Kidney epithelial cell (primary cell): Measurements from ENCODE around the gene EGFL8. TPM values are rescaled to one million over a fixed set of nuclear protein-coding genes. Genes with fewer than 3 reads are reported as not detected.

Experiments used
- DNase-seq: peaks from one replicate; pipeline ENCODE4 v3.0.0-alpha.2; 2010; ENCODE audit warnings: low read depth
- H3K27me3 ChIP-seq: 2 replicates; pipeline ENCODE4 v1.6.0; 2011; ENCODE audit warnings: low read length; ENCODE audit not compliant: control insufficient read depth, insufficient read depth
- H3K36me3 ChIP-seq: 2 replicates; pipeline ENCODE4 v1.5.1; 2011; ENCODE audit warnings: low read length; ENCODE audit not compliant: control insufficient read depth, insufficient read depth
- H3K4me3 ChIP-seq: 2 replicates; pipeline ENCODE4 v1.5.1; 2011; ENCODE audit warnings: low read depth, mild to moderate bottlenecking, control low read depth, low read length
- total RNA-seq: library from RNA; depleted of rRNA; stranded (reverse); fragments of >200 nt; gene quantifications from 2 replicates; pipeline ENCODE4 v1.2.3, GENCODE V29; 2015
- TF ChIP-seq, protein P1 (sequence below): IDR thresholded peaks from 2 replicates; pipeline ENCODE4 v1.5.1; 2011; ENCODE audit warnings: mild to moderate bottlenecking, moderate library complexity, low read length, control low read depth, inconsistent platforms; ENCODE audit not compliant: insufficient read depth, poor library complexity, severe bottlenecking

Gene EGFL8
- total RNA-seq, 1 donor from 2014 or later: 5.1 TPM

DNA sequence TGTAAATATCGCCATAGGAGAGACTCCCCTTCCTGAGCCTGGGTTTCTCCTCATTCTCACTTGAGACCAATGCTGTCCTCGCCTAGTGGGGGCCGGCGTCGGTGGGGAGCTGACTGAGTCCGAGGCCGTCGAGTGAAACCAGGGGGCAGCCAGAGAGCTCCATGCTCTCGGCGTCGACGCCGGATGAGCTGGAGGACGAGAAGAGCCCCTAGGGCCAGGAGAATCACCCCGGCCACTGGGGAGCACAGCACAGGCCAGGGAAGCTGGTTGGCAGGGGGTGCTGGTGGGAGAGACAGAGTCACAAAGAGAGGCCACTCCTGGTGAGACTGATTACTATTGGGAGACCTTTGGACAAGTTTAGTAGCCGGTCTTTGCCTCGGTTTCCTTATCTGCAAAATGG lies 34.5 kb downstream of the EGFL8 start:
- Histone ChIP-seq H3K4me3 (no peak overlapping the region), H3K36me3 (no peaks in the 10 kb centered on the region), H3K27me3 (peaks cover 4% of the 10 kb centered on the region)
- TF ChIP-seq, protein P1, sequence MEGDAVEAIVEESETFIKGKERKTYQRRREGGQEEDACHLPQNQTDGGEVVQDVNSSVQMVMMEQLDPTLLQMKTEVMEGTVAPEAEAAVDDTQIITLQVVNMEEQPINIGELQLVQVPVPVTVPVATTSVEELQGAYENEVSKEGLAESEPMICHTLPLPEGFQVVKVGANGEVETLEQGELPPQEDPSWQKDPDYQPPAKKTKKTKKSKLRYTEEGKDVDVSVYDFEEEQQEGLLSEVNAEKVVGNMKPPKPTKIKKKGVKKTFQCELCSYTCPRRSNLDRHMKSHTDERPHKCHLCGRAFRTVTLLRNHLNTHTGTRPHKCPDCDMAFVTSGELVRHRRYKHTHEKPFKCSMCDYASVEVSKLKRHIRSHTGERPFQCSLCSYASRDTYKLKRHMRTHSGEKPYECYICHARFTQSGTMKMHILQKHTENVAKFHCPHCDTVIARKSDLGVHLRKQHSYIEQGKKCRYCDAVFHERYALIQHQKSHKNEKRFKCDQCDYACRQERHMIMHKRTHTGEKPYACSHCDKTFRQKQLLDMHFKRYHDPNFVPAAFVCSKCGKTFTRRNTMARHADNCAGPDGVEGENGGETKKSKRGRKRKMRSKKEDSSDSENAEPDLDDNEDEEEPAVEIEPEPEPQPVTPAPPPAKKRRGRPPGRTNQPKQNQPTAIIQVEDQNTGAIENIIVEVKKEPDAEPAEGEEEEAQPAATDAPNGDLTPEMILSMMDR: no peak
- no peak for DNase-seq

- TF ChIP-seq, protein P1: no peak
- Histone ChIP-seq H3K27me3 (peaks cover 6% of the 10 kb centered on the region), H3K4me3 (no peak overlapping the region), H3K36me3 (no peaks in the 10 kb centered on the region)
- DNase-seq: no peak
These were observed 36.5 kb downstream of the EGFL8 start for GRCh38 chr6:32200711-32201475.

- no peaks in the 10 kb centered on the region for H3K36me3 ChIP-seq
- TF ChIP-seq, protein P1: no peak
- no peak for DNase-seq
- H3K27me3 ChIP-seq: peaks cover 6% of the 10 kb centered on the region
- no peak overlapping the region for H3K4me3 ChIP-seq
These were observed 37.8 kb downstream of the EGFL8 start for GRCh38 chr6:32202186-32202585.

DNA sequence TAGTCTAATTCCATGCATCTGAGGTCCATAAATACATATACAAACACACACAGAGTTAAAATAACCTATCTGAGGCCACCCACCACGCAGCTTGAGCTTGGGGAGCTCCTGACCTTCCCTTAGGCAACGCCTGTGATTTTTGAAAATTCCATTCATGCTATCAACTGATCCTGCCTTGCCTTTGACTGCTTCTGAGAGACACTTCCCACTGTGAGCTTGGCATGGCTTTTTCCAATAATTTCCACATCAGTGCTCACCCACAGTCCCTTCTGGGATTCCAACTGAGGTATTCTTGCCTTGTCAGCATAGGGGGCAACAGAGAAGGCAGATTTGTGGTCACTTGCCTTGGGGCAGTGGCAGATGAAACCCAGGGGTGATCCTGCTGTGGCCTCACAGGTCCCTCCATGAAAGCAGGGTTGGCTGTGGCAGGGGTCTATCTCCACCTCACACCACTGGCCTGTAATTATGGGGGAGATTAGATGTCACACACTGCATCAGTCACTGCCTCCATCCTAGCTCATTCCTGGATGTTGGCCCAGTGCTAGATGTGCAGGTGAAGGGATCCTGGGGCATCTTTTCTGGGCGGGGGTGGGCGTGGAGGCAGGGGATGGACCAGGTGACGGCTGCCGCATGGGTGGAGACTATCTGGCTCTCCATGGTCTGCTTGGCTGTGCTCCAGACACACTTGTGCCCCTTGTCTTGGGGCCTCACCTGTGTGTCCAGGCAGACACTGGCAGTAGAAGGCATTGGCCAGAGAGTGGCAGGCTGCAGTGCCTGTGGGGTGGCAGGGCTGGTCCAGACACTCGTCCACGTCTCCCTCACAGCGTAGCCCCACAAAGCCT lies 39.3 kb downstream of the EGFL8 start:
- no peaks in the 10 kb centered on the region for H3K36me3 ChIP-seq
- TF ChIP-seq, protein P1: no peak
- no peak overlapping the region for H3K4me3 ChIP-seq
- no peak for DNase-seq
- peaks cover 6% of the 10 kb centered on the region for H3K27me3 ChIP-seq

GRCh38 chr6:32204268-32204715 lies 39.9 kb downstream of the EGFL8 start:
- Histone ChIP-seq H3K36me3 (no peaks in the 10 kb centered on the region), H3K27me3 (peaks cover 6% of the 10 kb centered on the region), H3K4me3 (no peak overlapping the region)
- no peak for DNase-seq
- TF ChIP-seq, protein P1: no peak
